HUES48 (cell line): ENCODE results near the gene HS6ST1.

ENCODE experiments used
- H3K27ac ChIP-seq: one replicate; pipeline ENCODE4 v1.7.0; 2013; ENCODE audit warnings: low read depth, low read length, inconsistent platforms
- H3K27me3 ChIP-seq: 2 replicates; pipeline ENCODE4 v1.6.1; 2013; ENCODE audit warnings: mild to moderate bottlenecking, low read length; ENCODE audit not compliant: control insufficient read depth, insufficient read depth
- H3K36me3 ChIP-seq: 2 replicates; pipeline ENCODE4 v1.6.1; 2013; ENCODE audit warnings: low read length; ENCODE audit not compliant: control insufficient read depth, insufficient read depth
- H3K4me1 ChIP-seq: 2 replicates; pipeline ENCODE4 v1.6.1; 2013; ENCODE audit warnings: mild to moderate bottlenecking, low read length; ENCODE audit not compliant: control insufficient read depth, insufficient read depth
- H3K4me3 ChIP-seq: 2 replicates; pipeline ENCODE4 v1.5.1; 2013; ENCODE audit warnings: mild to moderate bottlenecking, low read depth, low read length
- H3K9ac ChIP-seq: 2 replicates; pipeline ENCODE4 v1.6.1; 2013; ENCODE audit warnings: mild to moderate bottlenecking, low read depth, low read length, moderate library complexity
- H3K9me3 ChIP-seq: 2 replicates; pipeline ENCODE4 v1.6.1; 2013; ENCODE audit warnings: low read length; ENCODE audit not compliant: control insufficient read depth, insufficient read depth

HS6ST1 gene

DNA sequence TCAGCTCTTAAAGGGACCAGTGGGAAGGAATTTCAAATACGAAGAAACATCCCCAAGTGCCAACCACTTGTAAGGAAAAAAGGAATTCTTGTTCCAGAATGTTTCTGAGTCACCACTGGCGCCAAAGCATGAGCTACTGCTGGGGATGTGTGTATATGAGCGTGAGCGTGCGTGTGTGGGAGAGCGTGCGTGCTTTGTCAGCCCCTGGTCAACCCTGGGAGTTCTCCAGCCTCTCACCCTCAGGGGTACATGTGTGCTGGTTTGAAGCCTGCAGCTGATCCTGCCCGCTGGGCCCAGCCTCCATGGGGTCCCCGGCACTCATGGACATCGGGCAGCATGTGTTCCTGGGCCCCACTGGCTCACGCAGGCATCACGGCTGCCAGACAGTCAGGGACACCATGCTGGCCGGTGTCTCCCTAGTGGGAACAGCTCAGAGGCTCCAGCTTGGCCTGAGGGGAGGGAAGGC, 17.1 kb downstream of the HS6ST1 start:
- Histone ChIP-seq H3K9me3 (no peaks in the 10 kb centered on the region), H3K9ac (no peak overlapping the region), H3K27me3 (no peaks in the 10 kb centered on the region), H3K4me3 (no peak overlapping the region), H3K36me3 (no peaks in the 10 kb centered on the region), H3K4me1 (peaks cover 21% of the 10 kb centered on the region), H3K27ac (no peak overlapping the region)

DNA sequence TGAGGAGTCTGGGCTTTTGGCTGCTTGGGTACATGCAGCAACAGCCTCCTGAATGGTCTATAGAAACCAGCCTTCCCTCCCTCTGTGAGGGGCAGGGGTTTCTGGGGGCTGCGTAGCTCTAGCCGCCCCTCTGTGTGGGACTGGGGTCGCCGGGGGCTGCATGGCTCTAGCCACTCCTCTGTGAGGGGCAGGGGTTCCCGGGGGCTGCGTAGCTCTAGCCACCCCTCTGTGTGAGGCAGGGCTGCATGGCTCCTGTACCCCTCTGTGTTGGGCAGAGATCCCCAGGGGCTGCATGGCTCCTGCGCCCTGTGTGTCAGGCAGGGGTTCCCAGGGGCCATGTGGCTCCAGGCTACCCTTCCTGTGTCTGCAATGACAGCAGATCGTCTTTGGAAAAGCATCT, 17.6 kb downstream of the HS6ST1 start:
- H3K27ac ChIP-seq: no peak overlapping the region
- no peaks in the 10 kb centered on the region for H3K36me3 ChIP-seq
- no peak overlapping the region for H3K9ac ChIP-seq
- no peak overlapping the region for H3K4me3 ChIP-seq
- no peaks in the 10 kb centered on the region for H3K27me3 ChIP-seq
- H3K4me1 ChIP-seq: peaks cover 18% of the 10 kb centered on the region
- no peaks in the 10 kb centered on the region for H3K9me3 ChIP-seq

DNA sequence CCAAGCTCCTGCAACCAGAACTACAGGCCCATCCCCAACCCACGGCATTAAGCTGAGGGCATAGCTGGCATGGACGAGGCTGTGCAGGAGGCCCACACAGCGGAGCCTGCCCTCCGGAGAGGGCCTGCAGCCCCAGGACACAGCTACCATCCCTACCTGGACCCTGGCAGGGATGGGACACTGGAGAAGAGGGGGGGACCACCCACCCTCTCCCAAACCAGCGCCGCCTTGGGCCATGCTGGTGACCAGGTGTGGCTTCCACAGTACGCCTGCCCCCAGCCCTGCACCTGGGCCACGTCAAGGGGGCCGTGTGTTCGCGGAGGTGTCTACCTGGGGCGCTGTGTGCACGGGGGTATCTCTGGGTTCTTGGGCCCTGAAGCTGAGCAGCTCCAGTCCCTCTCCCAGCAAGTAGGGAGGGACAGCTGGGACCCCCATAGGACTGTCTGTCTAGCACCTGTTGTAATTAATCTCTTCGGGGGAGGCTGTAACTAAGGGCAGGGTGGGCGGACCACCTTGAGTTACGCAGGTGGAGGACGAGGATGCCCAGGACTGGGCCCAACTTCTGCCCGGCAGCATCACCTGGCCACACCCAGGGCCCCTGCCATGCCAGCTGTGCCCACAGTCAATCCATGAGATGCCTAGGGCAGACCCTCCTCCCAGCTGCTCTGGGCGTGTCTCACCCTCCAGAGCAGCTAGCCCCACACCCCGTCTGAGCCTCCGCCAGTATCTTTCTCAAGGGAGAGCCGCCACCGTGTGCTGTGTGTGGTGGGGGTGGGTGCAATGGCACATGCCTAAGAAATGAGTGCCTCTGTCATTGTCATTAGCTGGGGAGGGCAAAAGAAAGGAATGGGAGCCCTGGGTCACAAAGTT, 18.3 kb downstream of the HS6ST1 start:
- Histone ChIP-seq H3K4me1 (peaks cover 11% of the 10 kb centered on the region), H3K9ac (no peak overlapping the region), H3K9me3 (no peaks in the 10 kb centered on the region), H3K4me3 (no peak overlapping the region), H3K27ac (no peak overlapping the region), H3K27me3 (no peaks in the 10 kb centered on the region), H3K36me3 (no peaks in the 10 kb centered on the region)

DNA sequence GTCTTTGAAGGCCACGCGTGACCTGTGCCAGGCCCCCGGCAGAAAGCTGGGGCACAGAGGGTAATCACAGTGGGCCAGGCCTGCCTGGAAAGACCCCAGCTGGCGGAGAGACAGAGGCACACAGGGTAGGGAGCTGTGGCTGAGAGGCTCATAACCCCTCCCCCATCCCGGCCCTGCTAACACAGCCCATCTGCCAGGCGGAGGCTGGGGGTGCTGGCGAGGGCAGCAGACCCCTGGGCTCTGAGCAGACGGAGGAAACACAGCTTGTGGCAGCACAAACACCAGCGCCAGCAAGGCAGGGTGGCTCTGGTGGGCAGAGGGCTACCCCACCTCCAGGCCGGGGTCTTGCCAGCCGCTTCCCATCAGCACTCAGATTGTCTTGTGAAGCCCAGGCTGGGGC, 19.0 kb downstream of the HS6ST1 start:
- H3K9ac ChIP-seq: no peak overlapping the region
- H3K36me3 ChIP-seq: no peaks in the 10 kb centered on the region
- H3K4me3 ChIP-seq: no peak overlapping the region
- H3K27ac ChIP-seq: no peak overlapping the region
- H3K4me1 ChIP-seq: peaks cover 5% of the 10 kb centered on the region; the same call in 1 of the 2 replicates
- H3K27me3 ChIP-seq: no peaks in the 10 kb centered on the region
- H3K9me3 ChIP-seq: no peaks in the 10 kb centered on the region

DNA sequence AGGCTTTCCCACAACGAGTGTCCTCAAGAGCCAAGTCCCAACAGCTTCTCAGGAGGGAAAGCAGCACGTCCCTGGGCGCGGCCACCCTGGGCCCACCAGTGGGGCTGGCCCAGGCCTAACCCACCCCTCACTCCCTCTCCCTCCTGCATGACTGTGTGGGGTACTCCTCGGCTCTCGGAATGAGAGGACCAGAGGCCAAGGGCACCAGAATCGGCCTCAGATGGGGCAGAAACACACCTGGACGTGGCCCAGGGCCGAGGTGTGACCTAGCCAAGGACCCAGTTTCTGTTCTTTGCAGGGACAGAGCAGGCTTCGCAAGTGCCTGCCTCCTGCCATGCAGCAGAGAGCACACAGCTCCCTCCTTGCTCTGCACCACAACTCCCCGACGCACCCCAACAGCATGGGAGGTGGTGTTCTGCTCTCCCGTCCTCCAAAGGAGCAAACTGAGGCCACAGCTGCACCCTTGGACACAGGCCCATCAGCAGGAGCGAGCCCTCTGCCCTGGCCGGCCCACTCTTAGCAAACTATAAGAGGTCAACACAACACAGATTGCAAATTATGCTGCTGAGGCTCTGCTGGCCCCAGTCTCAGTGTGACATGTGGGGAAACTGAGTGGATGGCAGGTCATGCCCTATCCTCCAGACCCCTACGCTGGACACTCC, 19.7 kb downstream of the HS6ST1 start:
- H3K9me3 ChIP-seq: no peaks in the 10 kb centered on the region
- no peak overlapping the region for H3K27ac ChIP-seq
- H3K27me3 ChIP-seq: no peaks in the 10 kb centered on the region
- H3K9ac ChIP-seq: no peak overlapping the region
- peaks cover 4% of the 10 kb centered on the region; the same call in 1 of the 2 replicates for H3K4me1 ChIP-seq
- H3K36me3 ChIP-seq: no peaks in the 10 kb centered on the region
- no peak overlapping the region for H3K4me3 ChIP-seq

DNA sequence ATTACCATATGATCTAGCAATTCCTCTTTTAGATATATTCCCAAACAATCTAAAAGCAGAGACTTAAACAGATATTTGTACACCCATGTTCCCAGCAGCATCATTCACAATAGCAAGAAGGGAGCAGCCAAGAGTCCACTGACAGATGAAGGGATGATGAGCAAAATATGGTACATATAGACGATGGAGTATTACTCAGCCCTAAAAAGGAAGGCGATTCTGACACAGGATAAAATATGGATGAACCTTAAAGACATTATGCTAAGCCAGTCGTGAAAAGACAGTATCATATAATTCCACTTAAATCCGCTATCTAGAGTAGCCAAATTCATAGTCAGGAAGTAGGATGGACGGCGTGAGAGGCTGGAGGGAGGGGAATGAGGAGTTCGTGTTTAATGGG, 20.4 kb downstream of the HS6ST1 start:
- no peaks in the 10 kb centered on the region for H3K36me3 ChIP-seq
- H3K4me1 ChIP-seq: peaks cover 8% of the 10 kb centered on the region; the same call in 1 of the 2 replicates

DNA sequence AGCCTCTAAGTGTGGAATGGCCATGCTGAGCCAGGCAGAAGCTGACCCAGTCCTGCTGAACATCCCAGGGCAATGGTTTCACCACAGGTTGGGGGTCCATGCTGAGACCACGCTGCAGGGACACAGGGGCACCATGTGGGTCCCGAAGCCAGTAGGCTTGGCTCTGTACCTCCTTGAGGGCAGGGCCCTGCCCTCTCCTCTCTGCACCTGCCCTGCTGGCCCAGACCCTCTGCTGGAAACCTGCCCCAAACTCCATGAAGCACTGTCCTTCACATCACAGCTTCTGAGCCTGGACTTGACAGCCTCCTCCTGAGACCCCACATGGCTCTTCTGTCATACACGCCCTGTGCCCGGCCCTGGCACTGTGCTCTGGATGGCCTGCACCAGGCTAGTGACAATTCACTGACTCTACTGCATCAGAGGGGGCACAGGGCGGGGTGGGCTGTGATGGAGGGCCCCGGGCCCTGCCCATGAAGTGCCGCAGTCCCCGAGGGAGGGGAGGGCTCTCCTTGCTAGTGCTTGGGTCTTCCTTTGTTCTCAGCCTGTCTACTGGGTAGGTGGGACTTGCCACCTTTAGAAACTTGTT, 24.7 kb downstream of the HS6ST1 start:
- Histone ChIP-seq H3K9me3 (no peaks in the 10 kb centered on the region), H3K36me3 (no peaks in the 10 kb centered on the region; the same call in 1 of the 2 replicates), H3K27me3 (no peaks in the 10 kb centered on the region), H3K4me3 (no peak overlapping the region), H3K9ac (no peak overlapping the region), H3K27ac (no peak overlapping the region), H3K4me1 (peaks cover 27% of the 10 kb centered on the region)

More for the DNA sequence above, 20.4 kb downstream of the HS6ST1 start:
- no peaks in the 10 kb centered on the region for H3K9me3 ChIP-seq
- no peaks in the 10 kb centered on the region for H3K27me3 ChIP-seq
- no peak overlapping the region for H3K27ac ChIP-seq
- no peak overlapping the region for H3K4me3 ChIP-seq
- H3K9ac ChIP-seq: no peak overlapping the region

DNA sequence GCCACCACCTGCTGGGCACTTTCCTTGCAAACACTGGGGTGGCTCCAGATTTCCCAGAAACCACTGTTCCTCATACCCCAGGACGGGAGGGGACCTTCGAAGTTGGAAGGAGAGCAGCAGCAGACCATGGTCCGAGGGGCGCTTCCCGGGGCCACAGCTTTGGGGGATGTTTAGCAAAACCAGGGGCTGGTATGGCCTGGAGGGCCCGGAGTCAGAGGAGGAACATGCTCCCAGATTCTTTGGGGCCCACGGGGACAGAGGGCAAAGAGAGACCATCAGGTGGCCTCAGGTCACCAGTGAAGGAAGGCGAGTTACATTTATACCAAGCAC, 25.3 kb downstream of the HS6ST1 start:
- Histone ChIP-seq H3K27ac (peak overlapping the region; percentile 14), H3K4me1 (peaks cover 28% of the 10 kb centered on the region), H3K9me3 (no peaks in the 10 kb centered on the region), H3K27me3 (no peaks in the 10 kb centered on the region), H3K4me3 (no peak overlapping the region), H3K36me3 (no peaks in the 10 kb centered on the region; the same call in 1 of the 2 replicates), H3K9ac (no peak overlapping the region)

DNA sequence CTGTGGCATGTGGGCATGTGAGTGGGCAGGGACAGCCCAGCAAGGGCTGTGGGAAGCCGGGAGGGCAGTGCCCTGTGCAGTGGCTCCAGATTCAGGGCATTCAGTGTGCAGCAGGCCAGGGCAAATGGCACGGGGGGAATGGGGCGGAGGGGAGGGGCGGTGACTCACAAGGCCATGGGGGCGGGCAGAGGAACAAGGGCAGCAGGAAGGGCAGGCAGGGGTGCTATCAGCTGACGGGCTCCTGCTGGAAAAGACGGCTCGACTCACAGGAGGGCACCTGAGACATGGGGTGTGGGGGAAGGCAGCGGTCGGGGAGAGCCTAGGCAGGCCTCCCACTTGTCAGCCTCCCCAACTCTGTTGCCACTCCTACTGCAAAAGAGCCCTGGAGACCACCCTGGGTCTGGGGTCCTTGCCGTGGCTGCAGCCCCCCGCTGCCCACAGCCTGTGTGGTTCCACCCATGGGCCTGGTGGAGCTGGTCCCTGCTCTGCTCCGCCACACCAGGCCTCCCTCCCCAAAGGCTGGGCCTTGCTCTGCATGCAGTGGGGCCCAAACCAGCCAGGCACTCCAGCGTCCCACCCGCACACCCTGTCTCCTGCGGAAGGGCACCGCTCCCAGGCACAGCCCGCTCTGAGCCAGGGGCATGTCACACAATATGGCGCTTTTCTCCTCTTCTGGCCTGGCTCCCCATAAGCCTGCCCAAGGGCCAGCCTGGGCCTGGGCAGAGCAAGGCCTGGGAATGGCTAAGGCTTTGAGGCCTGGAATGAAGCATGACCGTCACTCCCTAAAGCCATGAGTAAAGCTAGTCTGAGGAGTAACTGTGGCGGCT, 25.9 kb downstream of the HS6ST1 start:
- peaks cover 28% of the 10 kb centered on the region for H3K4me1 ChIP-seq
- no peak overlapping the region for H3K27ac ChIP-seq
- no peaks in the 10 kb centered on the region for H3K9me3 ChIP-seq
- no peaks in the 10 kb centered on the region for H3K27me3 ChIP-seq
- H3K9ac ChIP-seq: no peak overlapping the region
- H3K4me3 ChIP-seq: no peak overlapping the region
- H3K36me3 ChIP-seq: no peaks in the 10 kb centered on the region; the same call in 1 of the 2 replicates

DNA sequence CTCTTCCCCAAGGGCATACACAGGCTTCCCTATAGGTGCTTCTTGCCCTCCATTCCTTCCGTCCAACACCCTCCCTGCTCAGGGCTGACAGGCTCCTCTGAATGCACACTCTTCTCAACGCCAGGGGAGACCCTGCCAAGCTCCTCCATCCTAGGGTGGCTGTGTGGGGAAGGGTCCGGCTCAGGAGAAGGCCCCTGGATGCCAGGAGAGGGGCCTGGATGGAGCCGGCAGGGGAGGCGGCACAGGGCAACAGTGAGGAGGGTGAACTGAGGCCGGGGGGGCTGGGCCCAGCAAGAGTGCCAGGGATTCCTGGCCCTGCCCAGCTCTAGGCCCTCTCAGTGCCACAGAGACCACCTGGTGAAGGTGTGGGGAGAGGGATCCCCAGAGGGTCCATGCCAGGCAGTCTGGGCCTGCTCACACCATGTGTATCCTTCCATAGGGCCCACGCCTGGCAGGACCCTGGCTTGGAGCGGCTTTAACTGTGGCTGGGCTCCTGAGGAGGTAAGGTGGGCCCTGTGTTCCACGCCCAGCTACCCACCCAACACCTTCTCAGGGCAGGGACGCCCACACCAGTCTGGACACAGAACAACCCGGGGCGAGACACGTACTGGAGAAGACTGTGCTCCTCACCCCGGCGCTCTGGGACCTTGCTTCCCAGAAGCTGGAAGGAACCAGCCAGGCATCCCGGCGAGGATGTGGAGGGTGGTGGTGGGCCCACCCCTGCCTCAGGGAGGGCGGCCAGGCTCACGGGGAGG, 26.6 kb downstream of the HS6ST1 start:
- no peak overlapping the region for H3K27ac ChIP-seq
- no peak overlapping the region for H3K4me3 ChIP-seq
- no peaks in the 10 kb centered on the region for H3K9me3 ChIP-seq
- no peaks in the 10 kb centered on the region; the same call in 1 of the 2 replicates for H3K36me3 ChIP-seq
- H3K27me3 ChIP-seq: no peaks in the 10 kb centered on the region
- H3K4me1 ChIP-seq: peaks cover 28% of the 10 kb centered on the region
- no peak overlapping the region for H3K9ac ChIP-seq
